VCaP (cell line): ENCODE results near the gene CEP72.
A peak's percentile ranks its signal among the peaks of the same experiment; 100 is the strongest.

Experiments
- H3K27ac ChIP-seq: fragments of 450-650 bp; 2 replicates; pipeline ENCODE4 v1.5.1; 2017
- TF ChIP-seq, protein P1 (sequence below): fragments of 450-650 bp; conservative IDR thresholded peaks from 2 replicates; pipeline ENCODE4 v1.5.1; 2017; ENCODE audit warnings: mild to moderate bottlenecking, moderate library complexity

The CEP72 gene

DNA sequence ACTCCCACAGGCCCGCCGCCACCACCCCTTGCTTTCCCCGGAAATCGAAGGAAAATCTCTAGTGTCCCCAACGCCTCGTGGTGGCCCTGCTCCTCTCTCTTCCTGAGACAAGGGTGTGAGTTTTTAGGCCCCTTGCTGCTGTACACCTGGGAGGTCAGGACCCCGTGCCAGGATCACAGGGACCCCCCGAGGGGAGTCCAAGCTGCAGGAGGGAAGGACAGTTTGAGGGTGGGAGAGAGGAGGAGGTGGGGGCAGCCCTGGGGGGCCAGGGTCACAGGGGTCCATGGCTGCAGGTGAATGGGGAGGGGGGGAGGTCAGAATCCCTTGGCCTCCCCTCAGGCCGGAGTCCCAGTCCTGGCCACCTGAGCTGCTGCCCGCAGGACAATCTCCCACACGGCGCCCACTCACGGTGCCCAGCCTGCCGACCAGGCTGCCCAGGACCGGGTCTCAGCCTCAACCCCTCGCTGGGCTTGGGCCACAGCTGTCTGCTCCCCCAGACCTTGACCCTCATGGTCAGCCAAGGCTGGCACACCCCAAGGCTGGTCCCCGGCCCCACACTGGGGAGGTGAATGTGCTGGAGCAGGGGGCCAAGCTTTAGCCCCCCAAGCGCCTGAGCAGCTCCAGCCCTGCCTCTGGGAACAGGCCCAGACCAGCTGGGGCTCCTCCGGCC, 61.2 kb downstream of the CEP72 start:
- H3K27ac ChIP-seq = peak overlapping the region; percentile 88
- TF ChIP-seq, protein P1, sequence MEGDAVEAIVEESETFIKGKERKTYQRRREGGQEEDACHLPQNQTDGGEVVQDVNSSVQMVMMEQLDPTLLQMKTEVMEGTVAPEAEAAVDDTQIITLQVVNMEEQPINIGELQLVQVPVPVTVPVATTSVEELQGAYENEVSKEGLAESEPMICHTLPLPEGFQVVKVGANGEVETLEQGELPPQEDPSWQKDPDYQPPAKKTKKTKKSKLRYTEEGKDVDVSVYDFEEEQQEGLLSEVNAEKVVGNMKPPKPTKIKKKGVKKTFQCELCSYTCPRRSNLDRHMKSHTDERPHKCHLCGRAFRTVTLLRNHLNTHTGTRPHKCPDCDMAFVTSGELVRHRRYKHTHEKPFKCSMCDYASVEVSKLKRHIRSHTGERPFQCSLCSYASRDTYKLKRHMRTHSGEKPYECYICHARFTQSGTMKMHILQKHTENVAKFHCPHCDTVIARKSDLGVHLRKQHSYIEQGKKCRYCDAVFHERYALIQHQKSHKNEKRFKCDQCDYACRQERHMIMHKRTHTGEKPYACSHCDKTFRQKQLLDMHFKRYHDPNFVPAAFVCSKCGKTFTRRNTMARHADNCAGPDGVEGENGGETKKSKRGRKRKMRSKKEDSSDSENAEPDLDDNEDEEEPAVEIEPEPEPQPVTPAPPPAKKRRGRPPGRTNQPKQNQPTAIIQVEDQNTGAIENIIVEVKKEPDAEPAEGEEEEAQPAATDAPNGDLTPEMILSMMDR = no peak

DNA sequence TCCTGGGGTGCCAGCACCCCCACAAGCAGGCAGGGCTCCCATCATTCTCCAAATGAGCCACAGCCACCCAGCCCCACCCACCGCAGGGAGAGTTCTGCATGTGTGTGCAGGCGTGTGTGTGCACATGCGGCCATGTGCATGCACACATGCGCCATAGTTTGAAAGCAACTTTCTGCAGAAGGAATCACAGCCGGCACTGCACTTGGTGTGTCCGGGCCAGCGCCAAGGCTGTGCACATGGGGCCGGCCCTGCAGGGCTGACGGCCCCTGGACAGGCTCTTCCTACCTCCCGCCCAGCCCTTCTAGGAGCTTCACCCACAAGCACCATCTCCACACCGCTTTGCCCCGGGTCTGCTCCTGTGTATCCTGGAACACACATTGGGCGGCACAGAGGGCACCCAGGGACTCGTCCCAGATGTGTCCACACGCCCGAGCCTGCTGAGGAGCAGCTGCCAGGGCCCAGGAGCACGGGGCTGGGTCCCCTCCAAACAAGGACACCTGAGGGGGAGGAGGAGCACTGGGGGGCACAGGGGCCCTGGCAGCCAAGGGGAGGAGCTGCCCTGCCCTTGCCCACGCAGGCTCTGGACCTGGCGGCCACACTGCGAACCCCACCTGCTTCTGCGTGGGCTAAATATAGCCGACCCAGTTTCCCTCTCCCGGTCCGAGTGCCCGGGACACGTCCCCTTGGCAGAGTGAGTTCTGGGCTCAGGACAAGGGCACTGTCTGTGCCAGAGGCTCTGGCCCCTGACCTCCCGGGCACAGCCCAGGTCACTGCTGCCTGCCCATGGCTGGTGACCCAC, 61.9 kb downstream of the CEP72 start:
- H3K27ac ChIP-seq = peak overlapping the region; percentile 88
- TF ChIP-seq, protein P1 = no peak

DNA sequence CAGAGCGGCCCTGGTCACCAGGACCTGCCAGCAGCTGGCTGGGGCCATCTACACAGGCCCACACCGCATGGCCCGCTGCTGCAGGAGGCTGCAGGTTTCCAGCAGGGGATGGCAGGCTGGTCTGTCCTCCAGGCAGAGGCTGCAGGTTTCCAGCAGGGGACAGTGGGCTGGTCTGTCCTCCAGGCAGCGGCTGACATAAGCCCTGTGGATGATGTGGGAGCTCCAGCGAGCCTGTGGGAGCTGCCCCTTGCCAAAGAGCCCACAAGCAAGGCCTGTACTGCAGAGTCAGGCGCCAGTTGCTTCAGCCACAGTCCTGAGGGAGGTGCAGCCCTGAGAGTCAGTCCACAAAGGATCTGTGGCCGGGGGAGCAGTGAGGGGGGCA, 62.5 kb downstream of the CEP72 start:
- TF ChIP-seq, protein P1 = peak; percentile 21; the same call in 1 of the 2 replicates
- H3K27ac ChIP-seq = peak overlapping the region; percentile 88; the same call in 1 of the 2 replicates

DNA sequence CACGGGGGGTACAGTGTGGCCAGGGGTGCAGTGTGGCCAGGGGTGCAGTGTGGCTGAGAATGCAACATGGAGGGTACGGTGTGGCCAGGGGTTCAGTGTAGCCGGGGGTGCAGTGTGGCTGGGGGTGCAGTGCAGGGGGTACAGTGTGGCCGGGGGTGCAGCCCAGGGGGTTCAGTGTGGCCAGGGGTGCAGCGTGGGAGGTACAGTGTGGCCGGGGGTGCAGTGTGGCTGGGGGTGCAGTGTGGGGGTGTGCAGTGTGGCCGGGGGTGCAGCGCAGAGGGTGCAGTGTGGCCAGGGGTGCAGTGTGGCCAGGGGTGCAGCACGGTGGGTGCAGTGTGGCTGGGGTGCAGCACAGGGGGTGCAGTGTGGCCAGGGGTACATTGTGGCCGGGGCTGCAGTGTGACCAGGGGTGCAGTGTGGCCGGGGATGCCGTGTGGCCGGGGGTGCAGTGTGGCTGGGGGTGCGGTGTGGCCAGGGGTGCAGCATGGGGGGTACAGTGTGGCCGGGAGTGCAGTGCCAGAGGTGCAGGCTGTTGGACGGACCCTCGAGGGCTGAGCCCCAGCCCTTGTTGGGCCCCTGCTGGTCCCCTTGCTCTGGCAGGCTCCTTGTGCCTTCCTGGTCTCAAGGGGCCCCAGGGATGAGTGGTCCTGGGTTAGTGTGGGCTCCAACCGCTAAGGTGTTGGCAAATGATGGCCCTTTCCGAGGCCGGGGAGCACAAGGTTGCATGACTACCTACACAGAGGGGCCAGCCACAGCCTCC, 63.2 kb downstream of the CEP72 start:
- TF ChIP-seq, protein P1 = no peak
- H3K27ac ChIP-seq = no peak overlapping the region

DNA sequence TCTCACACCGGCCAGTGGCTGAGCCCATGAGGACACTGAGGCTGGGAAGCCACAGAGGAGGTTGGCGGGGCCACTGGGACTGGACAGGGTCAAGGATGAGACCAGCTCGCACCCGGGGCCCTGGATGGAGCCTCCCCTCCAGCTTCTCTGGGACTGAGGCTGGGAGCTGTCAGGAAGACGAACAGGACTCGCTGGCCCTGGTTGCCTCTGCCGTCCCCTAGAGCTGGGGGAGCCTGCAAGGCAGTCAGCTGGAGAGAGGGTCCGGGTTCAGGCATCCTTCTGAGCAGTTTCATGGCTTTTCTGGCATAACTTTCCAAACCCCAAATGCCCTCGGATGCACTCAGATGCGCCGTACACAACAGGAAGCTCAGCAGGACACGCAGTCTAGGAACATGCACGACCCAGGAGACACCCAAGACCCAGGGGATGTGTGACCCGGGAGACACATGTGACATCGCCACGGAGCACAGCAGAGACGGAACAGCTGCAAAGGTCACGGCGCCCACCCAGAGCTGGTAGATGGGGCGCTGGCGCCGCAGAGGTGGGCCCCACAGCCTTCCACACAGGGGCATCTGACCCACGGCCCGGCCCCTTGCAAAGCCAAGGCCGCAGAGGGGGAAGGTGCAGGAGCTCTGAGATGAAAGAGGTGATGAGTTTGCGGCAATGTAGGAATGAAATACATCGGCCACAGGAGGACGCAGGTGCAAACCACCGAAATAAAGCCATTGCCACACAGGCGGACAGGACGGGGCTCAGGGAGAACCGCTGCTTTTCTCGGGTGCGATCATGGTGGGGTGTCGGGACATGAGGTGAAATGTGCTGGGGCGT, 63.9 kb downstream of the CEP72 start:
- TF ChIP-seq, protein P1 = no peak
- no peak overlapping the region for H3K27ac ChIP-seq

DNA sequence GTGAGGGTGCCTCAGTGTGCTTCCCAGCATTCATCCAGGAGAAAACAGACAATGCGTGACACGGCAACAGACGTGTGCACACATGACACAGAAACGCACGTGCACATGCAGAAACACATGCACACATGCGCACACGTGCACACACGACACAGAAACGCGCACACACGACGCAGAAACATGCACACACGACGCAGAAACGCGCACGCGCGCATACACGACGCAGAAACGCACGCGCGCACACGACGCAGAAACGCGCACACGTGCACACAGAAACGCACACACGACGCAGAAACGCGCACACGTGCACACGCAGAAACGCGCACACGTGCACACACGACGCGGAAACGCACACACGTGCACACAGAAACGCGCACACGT, 64.5 kb downstream of the CEP72 start:
- TF ChIP-seq, protein P1 = no peak
- H3K27ac ChIP-seq = no peak overlapping the region
